NCI-H2196 (cell line): ENCODE results near the gene SCARB1.
"Not testable (repeated sequence)": the region's sequence is repeated elsewhere in the genome, so short reads cannot be mapped to it uniquely, and the experiment has no call there.

Experiments
- DNase-seq: peaks from one replicate; lab custom pipeline; 2025; ENCODE audit not compliant: unreplicated experiment; lab: John Stamatoyannopoulos, UW

SCARB1 gene

GRCh38 chr12:124863416-124864325 lies at the start of gene SCARB1:
SCARB1 (minus strand) TSS chr12:124863864; CDS start chr12:124863720, 144 bp downstream.
- peak; percentile 78 for DNase-seq

GRCh38 chr12:124912529-124913287 lies 49.0 kb upstream of the SCARB1 start:
- DNase-seq, result not testable (repeated sequence)

GRCh38 chr12:124911521-124911920 lies 47.9 kb upstream of the SCARB1 start:
- DNase-seq, result not testable (repeated sequence)

- no peak for DNase-seq
Observed at GRCh38 chr12:124910561-124911478, 47.2 kb upstream of the SCARB1 start.

- DNase-seq, result no peak
Observed at GRCh38 chr12:124909831-124910560, 46.3 kb upstream of the SCARB1 start.

- DNase-seq, result no peak
Observed at GRCh38 chr12:124906606-124907261, 43.1 kb upstream of the SCARB1 start.

GRCh38 chr12:124904306-124905098 lies 40.8 kb upstream of the SCARB1 start:
- peak; percentile 13 for DNase-seq

GRCh38 chr12:124902916-124903315 lies 39.3 kb upstream of the SCARB1 start:
- DNase-seq, result no peak

- no peak for DNase-seq
Observed at GRCh38 chr12:124901003-124901402, 37.3 kb upstream of the SCARB1 start.

GRCh38 chr12:124900345-124900795 lies 36.7 kb upstream of the SCARB1 start:
- not testable (repeated sequence) for DNase-seq

GRCh38 chr12:124898923-124899294 lies 35.2 kb upstream of the SCARB1 start:
- no peak for DNase-seq

- no peak for DNase-seq
Observed at GRCh38 chr12:124898200-124898922, 34.7 kb upstream of the SCARB1 start.

- no peak for DNase-seq
Observed at GRCh38 chr12:124896461-124896860, 32.8 kb upstream of the SCARB1 start.

- DNase-seq, result no peak
Observed at GRCh38 chr12:124893792-124894516, 30.3 kb upstream of the SCARB1 start.

GRCh38 chr12:124888260-124888659 lies 24.6 kb upstream of the SCARB1 start:
- DNase-seq, result no peak

- not testable (repeated sequence) for DNase-seq
Observed at GRCh38 chr12:124887766-124888165, 24.1 kb upstream of the SCARB1 start.
